GM03348 (cell line): ENCODE measurements around the gene UTS2R.

ENCODE experiments used
- DNase-seq: peaks from one replicate; pipeline ENCODE4 v3.0.0; 2012; ENCODE audit warnings: low spot score

UTS2R gene

DNA sequence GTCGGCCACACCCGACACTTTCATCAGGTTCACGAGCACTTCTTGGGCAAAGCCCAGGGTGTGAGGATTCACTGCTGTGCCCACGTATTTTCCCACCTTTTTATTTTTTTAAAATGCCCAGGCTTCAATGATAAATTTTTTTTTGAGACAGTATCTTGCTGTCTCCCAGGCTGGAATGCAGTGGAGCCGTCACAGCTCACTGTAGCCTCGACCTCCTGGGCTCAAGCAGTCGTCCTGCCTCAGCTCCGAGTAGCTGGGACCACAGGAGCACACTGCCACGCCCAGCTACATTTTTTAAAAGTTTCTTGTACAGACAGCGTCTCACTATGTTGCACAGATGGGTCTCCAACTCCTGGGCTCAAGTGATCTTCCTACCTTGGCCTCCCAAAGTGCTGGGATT is 17.8 kb downstream of the UTS2R start:
- no peak for DNase-seq

DNA sequence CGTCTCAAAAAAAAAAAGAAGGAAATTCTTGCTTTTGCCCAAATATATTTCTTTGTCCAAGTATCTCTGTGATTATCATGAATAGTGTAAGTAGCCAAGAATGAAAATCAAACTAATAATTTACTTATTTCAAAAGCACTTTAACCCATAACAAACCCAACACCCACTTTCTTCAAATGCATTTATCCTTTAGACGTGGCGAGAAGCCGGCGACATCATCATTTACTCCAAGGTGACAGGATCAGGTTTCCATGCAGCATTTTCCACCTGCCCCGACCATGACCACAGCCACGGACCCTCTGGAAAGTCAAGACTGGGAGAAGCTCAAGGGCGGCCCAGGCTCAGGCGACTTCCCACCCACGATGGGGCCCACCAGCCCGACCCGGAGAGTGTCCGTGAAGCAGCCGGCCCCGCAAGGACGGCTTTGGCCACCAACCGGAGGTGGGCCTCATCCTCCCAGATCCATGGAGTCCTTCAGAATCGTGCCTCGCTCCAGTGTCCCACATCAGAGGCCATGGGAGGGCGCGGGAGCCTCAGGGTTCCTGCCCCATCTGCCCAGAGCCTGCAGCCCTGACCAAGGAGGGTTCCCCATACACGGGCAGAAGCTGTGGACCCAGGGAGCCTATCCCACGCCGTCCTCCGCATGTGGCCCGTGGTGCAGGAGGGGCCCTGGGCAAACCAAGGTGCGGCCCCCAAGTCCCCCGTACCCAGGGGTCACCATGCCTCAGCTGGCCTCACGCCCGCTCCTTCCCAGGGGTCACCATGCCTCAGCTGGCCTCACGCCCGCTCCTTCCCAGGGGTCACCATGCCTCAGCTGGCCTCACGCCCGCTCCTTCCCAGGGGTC is 18.7 kb downstream of the UTS2R start:
- DNase-seq = no peak

DNA sequence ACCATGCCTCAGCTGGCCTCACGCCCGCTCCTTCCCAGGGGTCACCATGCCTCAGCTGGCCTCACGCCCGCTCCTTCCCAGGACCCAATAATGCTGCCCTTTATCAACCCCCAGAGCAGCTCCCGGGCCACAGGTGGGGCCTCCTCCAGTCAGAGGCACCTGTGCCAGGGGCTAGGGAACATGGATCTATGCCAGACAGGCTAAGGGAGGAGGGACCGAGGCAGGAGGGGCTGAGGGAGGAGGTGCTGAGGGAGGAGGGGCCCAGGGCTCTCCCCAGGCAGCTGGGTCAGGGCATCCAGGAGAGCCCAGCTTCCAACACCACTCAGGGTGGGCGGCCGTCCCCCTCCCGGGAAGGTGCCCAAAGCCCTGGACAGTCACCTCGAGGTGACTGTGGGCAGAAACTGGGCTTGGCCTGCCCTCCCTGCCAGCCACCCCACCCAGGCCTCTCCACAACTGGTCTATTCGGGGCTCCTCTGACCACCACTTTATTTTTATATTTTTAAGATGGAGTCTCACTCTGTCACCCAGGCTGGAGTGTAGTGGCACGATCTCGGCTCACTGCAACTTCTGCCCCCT is 19.4 kb downstream of the UTS2R start:
- no peak for DNase-seq

DNA sequence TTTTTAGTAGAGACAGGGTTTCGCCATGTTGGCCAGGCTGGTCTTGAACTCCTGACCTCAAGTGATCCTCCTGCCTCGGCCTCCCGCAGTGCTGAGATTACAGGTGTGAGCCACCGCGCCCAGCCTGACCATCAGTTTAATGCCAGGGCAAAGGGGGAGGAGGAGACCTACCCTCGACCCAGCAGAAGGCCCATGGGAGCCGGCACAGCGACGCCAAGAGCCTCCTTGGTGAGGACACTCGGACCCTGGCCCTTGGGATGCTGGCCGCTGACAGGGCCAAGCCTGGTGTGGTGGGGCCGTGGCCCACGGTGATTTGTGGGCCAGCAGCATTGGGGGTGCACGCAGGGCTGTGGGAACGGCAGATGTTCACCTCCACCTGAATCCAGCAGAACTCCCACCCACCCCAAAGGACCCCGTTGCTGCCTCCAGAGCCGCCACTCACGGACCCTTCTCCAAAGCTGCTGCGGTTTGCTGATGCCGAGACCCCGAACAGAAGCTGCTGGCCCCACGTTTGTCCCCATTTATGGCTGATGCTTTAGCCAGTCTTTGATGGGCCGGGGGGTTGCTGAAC is 20.0 kb downstream of the UTS2R start:
- DNase-seq = no peak

DNA sequence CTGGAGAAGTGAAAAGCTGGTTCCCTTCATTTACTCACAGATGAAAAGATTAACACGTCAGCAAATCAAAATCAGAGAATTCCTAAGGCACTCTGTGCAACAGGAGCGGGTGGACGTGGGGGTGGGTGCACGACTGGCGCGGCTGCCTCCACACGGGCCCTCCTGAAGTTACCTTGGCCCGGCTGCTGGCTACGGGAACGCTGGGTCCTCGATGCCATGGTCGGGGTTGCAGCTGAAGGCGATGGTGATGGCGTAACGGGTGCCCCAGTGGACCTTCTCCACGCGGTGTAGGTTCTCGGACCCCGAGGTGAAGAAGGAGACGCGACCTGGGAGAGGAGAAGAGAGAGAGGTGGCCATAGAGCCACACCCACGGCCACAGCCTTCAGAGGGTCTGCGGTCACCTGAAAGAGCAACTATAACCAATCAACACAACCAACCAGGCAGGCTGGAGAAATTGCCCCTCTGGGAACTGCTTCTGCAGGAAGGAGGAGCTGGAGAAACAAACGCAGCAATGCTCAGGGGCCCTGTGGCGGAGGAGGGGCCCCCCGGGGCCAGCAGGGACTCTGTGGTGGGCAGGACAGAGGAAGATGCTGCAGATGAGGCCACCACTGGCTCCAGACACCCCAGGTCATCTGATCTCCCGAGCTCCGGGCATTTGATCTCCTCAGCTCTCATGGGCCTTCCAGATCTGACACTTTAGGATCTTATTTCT is 20.8 kb downstream of the UTS2R start:
- no peak for DNase-seq

DNA sequence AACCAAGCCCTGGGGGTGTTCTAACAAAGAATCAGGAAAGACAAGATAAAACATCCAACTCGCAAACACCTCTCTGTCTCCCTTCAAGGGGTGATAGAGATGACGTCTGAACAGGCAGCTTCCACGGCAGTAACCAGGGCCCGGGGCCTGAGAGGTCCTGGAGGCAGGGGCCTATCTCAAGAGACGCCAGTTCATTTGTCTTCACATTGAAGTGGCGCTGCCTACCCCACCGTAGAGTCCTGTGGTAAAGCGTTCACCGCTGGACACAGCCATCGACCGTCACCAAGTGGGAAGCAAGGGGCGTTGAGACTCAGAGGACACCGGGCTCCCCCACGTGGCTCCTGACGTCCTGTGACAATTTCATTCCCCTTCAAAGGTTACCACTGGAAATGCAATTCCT is 21.4 kb downstream of the UTS2R start:
- no peak for DNase-seq

DNA sequence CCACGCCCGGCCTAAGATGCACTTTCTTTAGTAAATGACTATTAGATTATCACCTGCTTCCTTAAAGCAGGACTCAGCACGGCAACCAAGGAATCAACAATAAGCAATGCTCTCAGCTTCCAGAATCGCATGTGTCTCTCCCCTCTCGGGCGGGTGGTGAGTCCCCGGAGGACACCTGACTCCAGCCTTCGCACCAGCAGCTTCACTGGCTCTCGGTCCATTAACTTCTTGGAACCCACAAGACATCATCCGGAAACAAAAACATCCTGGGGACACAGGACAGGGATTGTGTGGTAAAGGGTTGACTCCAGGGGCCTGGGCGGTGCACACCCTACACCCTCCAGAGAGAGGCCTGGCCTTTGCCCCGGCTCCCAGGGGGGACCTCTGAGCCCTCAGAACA is 22.7 kb downstream of the UTS2R start:
- DNase-seq = no peak

DNA sequence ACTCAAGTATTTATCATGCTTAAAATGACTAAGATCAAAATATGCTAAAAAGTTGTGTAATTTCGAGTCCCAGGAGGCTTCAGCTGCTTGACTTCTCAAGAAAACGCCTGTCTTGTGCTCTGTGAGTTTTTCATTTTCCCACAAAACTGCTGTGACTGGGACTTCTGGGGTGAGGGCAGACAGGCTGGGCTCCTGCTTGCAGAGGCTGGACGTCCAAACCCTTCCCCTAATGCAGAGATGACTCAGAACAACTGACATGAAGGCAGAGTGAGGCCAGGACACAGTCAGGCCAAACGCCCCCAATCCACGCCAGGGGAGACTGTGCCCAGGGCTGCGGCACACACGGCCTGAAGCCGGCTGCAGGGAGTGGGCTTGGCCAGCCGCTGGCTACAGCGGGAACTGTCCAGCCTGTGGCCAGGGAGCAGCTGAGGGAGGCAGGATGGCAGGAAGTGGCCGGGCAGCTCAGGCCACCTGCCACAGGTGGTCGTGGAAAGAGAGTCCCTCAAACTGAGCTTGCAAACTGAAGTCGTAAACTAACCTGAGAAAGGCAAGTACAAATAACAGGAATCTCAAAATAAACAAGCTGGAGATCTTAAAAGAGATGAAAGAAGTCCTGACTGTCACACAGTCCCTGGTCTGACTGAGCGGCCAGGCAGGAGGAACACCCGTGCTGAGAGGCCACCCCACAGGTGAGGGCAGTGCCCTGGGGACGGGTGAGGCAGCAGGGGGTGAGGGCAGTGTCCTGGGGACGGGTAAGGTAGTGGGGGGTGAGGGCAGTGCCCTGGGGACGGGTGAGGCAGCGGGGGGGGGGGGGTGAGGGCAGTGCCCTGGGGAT is 25.3 kb downstream of the UTS2R start:
- DNase-seq = peak; percentile 91

DNA sequence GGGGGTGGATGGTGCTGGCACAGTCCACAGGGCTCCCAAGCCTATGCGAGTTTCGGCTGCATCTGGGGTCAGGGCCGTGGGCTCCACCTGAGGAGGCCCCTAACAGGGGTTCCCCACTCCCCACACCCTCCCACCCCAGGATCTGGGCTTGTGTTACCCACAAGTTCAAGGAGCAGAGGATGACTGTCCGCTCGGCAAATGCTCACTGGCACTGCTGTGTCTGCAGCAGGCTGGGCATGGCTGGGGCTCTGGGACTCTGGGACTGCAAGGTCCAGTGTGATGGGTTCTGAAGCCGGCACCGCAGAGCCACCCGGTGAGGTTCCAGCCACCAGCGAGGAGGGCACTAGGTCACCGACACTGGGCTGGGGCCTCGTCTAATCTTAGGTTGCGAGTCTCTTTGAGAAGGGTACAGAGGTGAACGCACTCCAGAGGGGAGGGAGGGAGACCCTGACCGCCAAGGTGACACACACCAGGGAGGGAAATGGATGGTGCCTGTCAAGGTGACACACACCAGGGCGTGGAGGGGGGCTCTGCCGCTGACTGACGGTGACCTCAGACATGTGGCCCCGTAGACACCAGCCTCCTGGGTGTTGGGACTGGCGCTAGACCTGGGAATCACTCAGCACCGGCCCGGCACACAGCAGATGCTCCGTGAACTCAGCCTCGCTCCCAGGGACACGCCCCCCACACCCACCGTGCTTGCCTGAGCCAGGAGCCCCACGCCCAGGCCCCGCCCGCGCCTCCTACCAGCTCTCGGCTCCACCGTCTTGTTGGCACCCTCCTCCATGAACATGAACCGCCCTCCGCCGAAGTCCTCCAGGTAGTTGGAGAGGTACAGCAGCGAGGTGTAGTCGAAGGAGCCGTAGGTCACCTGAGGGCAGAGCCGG is 26.1 kb downstream of the UTS2R start:
- no peak for DNase-seq

DNA sequence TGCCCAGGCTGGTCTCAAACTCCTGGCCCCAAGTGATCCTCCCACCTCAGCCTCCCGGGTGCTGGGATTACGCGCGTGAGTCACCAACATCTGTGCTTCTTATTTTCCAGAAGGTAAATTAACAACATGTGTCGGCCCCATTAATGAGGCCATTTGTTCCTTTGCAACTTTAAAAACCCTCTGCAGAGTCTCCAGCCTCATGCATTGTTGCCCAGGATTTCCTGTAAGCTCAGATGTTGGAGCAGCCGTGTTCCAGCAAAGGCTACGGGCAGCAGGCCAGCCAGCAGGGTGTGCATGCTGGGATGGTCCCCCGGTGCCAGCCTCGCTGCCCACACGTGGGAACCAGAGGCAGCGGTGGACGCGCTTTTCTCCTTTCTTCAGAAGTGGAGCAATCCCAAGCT is 27.5 kb downstream of the UTS2R start:
- peak; percentile 87 for DNase-seq

DNA sequence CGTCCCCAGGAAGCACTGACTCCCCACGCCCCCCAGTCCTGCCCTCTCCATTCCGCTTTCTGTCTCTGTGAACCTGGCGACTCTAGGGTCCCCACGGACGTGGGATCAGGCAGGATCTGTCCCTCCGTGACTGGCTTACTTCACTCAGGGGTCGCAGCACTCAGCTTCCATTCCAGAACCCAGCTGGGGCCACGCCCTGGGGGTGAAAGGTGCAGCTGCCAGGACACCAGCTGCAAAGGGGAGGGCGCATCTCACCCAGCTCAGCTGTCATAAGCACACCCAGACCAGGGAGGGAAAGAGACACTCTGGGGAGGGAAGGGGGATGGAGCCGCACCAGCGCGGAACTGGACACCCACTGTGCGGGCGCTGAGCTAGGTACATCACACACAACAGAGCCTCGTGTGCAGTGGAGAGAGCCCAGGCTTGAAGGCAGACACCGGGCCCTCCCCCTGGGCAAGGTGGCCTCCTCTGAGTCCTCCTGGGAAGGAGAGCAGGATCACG is 28.1 kb downstream of the UTS2R start:
- no peak for DNase-seq

DNA sequence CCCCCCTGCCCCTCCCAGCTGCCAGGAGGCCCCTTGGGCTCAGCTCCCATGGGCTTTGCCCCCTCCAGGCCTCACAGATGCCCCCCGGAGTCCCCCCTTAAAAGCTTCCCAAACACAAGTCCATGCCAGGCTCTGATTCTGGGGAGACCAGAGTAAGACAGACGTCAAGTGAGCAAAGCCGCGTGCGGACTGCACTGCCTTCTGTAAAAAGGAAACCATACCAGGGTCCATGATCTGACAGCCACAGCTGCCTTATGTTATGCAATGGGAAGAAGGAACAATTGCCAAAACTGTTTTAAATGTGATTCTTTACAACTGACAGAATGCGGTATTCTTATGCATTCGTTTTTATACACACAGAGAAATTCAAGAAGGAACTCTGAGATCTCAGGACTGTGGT is 28.6 kb downstream of the UTS2R start:
- DNase-seq = no peak

DNA sequence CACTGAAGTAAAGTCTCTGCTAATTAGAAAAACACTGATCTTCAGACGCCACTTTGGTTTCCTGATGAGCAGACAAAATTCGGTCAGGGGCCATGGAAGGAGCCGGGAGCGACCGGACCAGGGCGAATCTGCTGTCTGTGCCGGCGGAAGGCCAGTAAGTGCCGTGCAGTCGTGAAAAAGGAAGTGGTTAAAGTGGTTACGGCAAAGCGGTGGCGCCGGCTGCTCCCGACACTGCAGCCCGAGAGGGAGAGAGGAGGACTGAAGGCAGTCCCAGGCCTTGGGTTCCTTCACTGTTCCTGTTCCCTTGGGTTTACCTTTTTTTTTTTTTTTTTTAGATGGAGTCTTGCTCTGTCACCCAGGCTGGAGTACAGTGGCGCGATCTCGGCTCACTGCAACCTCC is 29.3 kb downstream of the UTS2R start:
- no peak for DNase-seq

DNA sequence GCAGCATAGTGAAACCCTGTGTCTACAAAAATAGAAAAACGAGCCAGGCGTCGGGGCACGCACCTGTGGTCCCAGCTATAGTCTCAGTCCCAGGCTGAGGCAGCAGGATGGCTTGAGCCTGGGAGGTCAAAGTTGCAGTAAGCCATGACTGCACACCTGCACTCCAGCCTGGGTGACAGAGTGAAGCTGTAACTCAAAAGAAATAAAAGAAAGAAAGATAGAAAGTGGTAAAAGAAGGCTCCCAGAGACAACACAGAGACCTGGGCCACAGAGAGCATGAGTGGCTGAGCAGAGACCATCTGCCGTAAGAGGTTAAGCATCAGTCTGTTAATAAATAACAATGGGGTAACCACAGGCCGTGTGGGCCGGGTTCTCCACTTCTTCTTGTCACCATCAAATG is 31.3 kb downstream of the UTS2R start:
- no peak for DNase-seq

DNA sequence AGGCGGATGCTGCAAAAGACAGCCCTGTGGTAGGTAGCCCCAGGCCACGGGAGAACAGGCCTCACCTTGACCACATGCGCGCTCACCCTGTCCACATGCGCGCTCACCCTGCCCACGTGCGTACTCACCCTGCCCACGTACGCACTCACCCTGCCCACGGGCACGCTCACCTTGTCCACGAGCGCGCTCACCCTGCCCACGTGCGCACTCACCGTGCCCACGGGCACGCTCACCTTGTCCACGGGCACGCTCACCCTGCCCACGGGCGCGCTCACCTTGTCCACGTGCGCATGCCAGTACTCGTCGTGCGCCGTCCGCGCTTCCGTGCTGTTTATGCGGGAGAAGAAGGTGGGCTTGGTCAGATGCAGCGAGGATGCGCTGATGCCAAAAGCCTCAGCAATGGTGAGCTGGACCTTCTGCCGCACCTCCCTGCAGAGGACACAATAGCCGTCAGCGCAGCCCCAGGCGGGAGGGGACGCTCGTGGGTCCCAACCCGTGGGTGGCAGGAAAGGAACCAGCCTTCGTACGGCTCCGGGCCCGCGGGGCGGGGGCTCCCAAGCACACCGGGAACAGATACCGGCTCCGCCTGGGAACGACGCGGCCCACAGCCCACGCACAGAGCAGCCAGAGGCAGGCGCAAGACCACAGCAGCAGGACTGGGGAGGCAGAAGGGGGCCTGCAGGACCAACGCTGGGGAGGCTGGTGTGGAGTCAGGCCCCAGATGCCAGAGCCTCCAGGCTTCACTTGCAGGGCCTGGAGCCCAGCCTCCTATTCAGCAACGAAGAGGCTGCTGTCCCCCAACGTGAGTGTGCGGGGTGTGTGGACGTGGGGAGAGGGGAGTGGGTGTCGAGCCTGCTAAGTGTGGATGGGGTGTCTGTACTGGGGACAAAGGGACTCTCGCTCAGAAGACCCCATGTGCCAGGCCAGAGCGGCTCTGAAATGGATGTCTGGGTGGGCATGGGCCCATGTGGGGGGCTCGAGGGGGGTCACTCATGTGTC is 32.4 kb downstream of the UTS2R start:
- DNase-seq = no peak

DNA sequence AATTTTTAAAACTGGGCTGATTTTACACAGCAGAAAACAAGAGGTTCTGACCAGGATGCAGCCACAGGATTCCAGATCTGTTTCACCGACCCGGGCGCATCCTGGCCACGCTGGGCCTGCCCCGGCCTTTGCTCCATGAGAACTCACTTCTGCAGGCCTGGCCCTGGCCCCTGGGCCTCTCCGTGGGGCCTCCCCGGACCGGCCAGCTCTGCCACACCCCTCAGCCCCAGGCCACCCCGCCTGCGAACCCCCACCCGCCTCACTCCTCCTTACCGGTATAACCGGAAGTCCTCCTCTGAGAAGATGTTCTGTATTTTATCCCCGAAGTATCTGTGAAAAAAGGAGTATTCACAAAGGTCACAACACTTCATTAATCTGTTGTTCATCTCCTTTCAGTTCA is 33.5 kb downstream of the UTS2R start:
- no peak for DNase-seq

DNA sequence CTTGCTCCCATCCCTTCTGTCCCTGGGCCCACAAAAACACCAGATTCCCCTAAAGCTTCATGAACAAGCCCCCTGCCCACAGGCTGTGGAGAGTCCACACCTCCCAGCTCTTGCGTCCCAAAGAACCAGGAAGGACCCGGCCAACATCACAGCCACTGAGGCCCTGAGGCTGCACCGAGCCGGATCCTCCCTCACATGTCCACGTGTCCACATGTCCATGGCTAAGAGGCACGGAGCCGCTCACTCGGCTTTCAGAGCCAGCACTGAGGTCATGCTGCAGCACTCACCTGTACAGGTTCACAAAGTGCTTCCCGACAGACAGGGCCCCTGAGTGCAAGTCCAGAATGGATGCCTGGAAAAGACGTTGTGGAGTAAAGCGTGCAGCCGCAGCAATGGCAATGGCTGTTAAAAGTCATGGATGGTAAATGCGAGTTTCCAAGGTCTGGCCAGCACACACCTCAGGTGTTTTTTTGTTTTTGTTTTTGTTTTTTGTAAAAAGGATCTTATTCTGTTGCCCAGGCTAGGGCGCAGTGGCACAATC is 34.6 kb downstream of the UTS2R start:
- DNase-seq = no peak

DNA sequence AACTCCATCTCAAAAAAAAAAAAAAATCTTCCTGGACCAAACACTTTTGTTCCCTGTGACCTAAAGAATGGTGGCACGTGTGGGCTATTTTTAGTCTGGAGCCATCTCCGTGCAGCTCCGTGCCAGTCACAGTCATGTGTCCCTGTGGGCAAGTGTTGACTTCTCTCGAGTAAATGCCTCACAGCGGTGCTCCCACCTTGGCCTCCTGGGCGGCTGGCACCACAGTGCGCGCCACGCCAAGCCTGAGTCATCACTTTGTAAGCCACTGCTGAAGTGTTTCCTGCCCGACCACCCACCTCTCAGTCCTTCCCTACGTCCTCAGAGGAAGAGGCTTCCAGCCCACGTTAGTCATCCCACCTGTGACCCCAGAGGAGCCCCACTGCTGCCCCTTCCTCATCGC is 35.7 kb downstream of the UTS2R start:
- DNase-seq = no peak

DNA sequence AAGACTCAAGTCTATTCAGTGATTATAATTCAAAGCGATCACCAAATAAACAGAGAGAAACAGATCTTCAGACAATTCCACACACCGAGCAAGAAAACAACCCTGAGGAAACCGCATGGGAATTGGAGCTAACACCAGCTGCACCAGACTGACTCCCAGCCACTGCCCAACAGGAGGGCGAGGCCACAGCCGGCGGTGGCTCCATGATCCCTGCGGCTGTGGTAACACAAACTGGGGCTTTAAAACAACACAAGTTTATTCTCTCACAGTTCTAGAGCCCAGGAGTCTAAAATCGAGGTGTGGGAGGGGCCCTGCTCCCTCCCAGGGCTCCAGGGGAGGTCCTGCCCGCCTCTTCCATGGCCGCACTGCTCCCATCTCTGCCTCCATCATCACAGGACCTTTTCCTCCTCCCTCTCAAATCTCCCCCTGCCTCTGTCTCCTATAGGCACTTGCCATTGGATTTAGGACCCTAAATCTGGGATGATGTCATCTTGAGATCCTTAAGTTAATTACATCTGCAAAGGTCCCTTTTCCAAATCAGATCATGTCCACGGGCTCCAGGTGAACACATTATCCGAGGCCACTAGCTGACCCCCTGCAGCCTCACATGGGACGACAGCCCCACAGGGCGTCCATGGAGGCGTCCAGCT is 36.8 kb downstream of the UTS2R start:
- DNase-seq = no peak
